GM10248 (cell line): ENCODE data around the gene CBLN3.
"Not testable (repeated sequence)": the region's sequence is repeated elsewhere in the genome, so short reads cannot be mapped to it uniquely, and the experiment has no call there.

Source experiments
- CTCF ChIA-PET: fragments of 300-600 bp; sonication (Branson Sonifier 250); formaldehyde crosslinking; extraction: SDS; loops from one replicate; lab custom pipeline; 2021; ENCODE audit warnings: antibody characterized with exemption; lab: Yijun Ruan, JAX
- POLR2A ChIA-PET: fragments of 350-650 bp; sonication (Branson Sonifier 250); formaldehyde crosslinking; extraction: SDS; loops from one replicate; lab custom pipeline; 2020; ENCODE audit warnings: antibody characterized with exemption; lab: Yijun Ruan, JAX
- DNase-seq: peaks from one replicate; pipeline ENCODE4 v3.0.0; 2012; ENCODE audit errors: extremely low spot score
- CTCF ChIP-seq: IDR thresholded peaks from 2 replicates; pipeline ENCODE4 v1.5.1; 2012; ENCODE audit warnings: mild to moderate bottlenecking, low read depth; ENCODE audit errors: extremely low read depth, missing control alignments, control extremely low read depth

Gene CBLN3

GRCh38 chr14:24389226-24389848 is 40.1 kb downstream of the CBLN3 start:
- no peak for DNase-seq
- POLR2A ChIA-PET = no interaction called here
- CTCF ChIA-PET = no interaction called here
- TF ChIP-seq CTCF = no peak

GRCh38 chr14:24388474-24389179 is 40.8 kb downstream of the CBLN3 start:
- POLR2A ChIA-PET = no interaction called here
- no peak for TF ChIP-seq CTCF
- no peak for DNase-seq
- CTCF ChIA-PET = no interaction called here

GRCh38 chr14:24387579-24387978 is 41.9 kb downstream of the CBLN3 start:
- POLR2A ChIA-PET, DNase-seq, CTCF ChIA-PET: not testable (repeated sequence)

GRCh38 chr14:24387009-24387345 is 42.5 kb downstream of the CBLN3 start:
- TF ChIP-seq CTCF = no peak
- ChIA-PET POLR2A (no interaction called here), CTCF (interaction anchor here (1.3 kb wide), 1 partner anchor 50 kb away, joined by 3 read pairs; no protein-coding TSS in a partner anchor)
- no peak for DNase-seq

- POLR2A ChIA-PET = no interaction called here
- CTCF ChIA-PET = interaction anchor here (1.1 to 1.5 kb wide), 3 partner anchors 46 to 51 kb away, joined by 3 to 4 read pairs (median 3); no protein-coding TSS in a partner anchor
- no peak for TF ChIP-seq CTCF
- DNase-seq = no peak
Measured at GRCh38 chr14:24385524-24385923, 43.9 kb downstream of the CBLN3 start.

GRCh38 chr14:24384169-24384568 is 45.3 kb downstream of the CBLN3 start:
- no peak for TF ChIP-seq CTCF
- DNase-seq = no peak
- ChIA-PET CTCF (interaction anchor here (1.5 kb wide), 1 partner anchor 50 kb away, joined by 3 read pairs; no protein-coding TSS in a partner anchor), POLR2A (no interaction called here)

- POLR2A ChIA-PET = no interaction called here
- TF ChIP-seq CTCF = no peak
Measured at GRCh38 chr14:24382064-24382371, 47.5 kb downstream of the CBLN3 start.

More at GRCh38 chr14:24382064-24382371, 47.5 kb downstream of the CBLN3 start:
- CTCF ChIA-PET = interaction anchor here (0.9 to 1.3 kb wide), 2 partner anchors 37 to 44 kb away, joined by 3 read pairs; no protein-coding TSS in a partner anchor
- DNase-seq = no peak
